K562 (cell line): ENCODE data around the gene E2F7. TPM values are rescaled to one million over a fixed set of nuclear protein-coding genes. Genes with fewer than 3 reads are reported as not detected.

Experiments used
- ATAC-seq: fragments of 200-7000 bp; cut with Tn5 transposase; 3 replicates; pipeline ENCODE4 v1.9.1; 2020; ENCODE audit warnings: moderate library complexity
- BruUV-seq: library from RNA; stranded (reverse); fragments of 400-500 nt; replicated peaks from 2 replicates; lab custom pipeline; 2021; lab: Mats Ljungman, UMichigan
- CTCF ChIA-PET: fragments of 300-600 bp; formaldehyde crosslinking; extraction: SDS; loops from one replicate; lab custom pipeline; 2021; ENCODE audit warnings: low intra/inter-chr PET ratio; lab: Yijun Ruan, JAX
- POLR2A ChIA-PET: fragments of 300-600, 350-650 bp; sonication (Branson Sonifier 250); formaldehyde crosslinking; extraction: SDS; loops from one replicate; lab custom pipeline; 2021; ENCODE audit warnings: antibody characterized with exemption, inconsistent platforms; lab: Yijun Ruan, JAX
- DNase-seq, 4 experiments: peaks; one replicate each; pipeline versions ENCODE4 v3.0.0 to v3.0.0-alpha.2; 2011 to 2018; ENCODE audit warnings: low spot score in 3 of 4, mixed read lengths in 3 of 4; ENCODE audit errors: extremely low read depth in 1 of 4
- FAIRE-seq: peaks from 2 replicates; lab custom pipeline; 2011; peaks lifted over from hg19 to GRCh38; lab: Jason Lieb, UNC
- H2AFZ ChIP-seq: 2 replicates; pipeline ENCODE4 v1.6.0; 2011; ENCODE audit warnings: low read depth, low read length, control low read depth, inconsistent platforms
- H3K27ac ChIP-seq: fragments of 200-600 bp; 3 replicates; pipeline ENCODE4 v1.8.0; 2011; ENCODE audit warnings: low read depth, mild to moderate bottlenecking, control low read depth, inconsistent platforms, low read length, moderate library complexity, mixed read lengths; ENCODE audit errors: extremely low read depth
- H3K27me3 ChIP-seq, 2 experiments: fragments of 300-600 bp in 1 of 2; 2 replicates in 1 of 2; 3 replicates in 1 of 2; pipeline versions ENCODE4 v1.6.0 to v1.8.0; 2011; ENCODE audit warnings: inconsistent platforms in 2 of 2, low read length in 2 of 2, mild to moderate bottlenecking in 1 of 2, mixed read lengths in 1 of 2, moderate library complexity in 1 of 2; ENCODE audit not compliant: control insufficient read depth in 2 of 2, insufficient read depth in 2 of 2
- H3K36me3 ChIP-seq: fragments of 300-600 bp; 3 replicates; pipeline ENCODE4 v1.8.0; 2011; ENCODE audit warnings: mild to moderate bottlenecking, low read length, inconsistent platforms; ENCODE audit not compliant: control insufficient read depth, insufficient read depth
- H3K4me1 ChIP-seq, 2 experiments: fragments of 200-600 bp in 1 of 2; replicated peaks in 1 of 2; 2 replicates in 1 of 2; 3 replicates in 1 of 2; pipeline versions ENCODE4 v1.5.1 to v1.8.0; 2011; ENCODE audit warnings: inconsistent platforms in 2 of 2, low read length in 2 of 2, mild to moderate bottlenecking in 1 of 2, mixed read lengths in 1 of 2, moderate library complexity in 1 of 2; ENCODE audit not compliant: control insufficient read depth in 2 of 2, insufficient read depth in 2 of 2
- H3K4me2 ChIP-seq: 2 replicates; pipeline ENCODE4 v1.6.1; 2011; ENCODE audit warnings: low read length, control low read depth, inconsistent platforms, mixed read lengths; ENCODE audit not compliant: insufficient read depth
- H3K4me3 ChIP-seq: fragments of 200-600 bp; sonication (generic), shearing (Covaris generic); 2 replicates; pipeline ENCODE4 v1.5.1; 2016; ENCODE audit warnings: control low read depth, inconsistent platforms
- H3K79me2 ChIP-seq: fragments of 200-600 bp; 3 replicates; pipeline ENCODE4 v1.8.0; 2011; ENCODE audit warnings: low read length, inconsistent platforms; ENCODE audit not compliant: control insufficient read depth, insufficient read depth
- H3K9ac ChIP-seq, 2 experiments: 2 replicates each; pipeline versions ENCODE4 v1.6.0 to v1.6.1; 2011; ENCODE audit warnings: low read depth in 2 of 2, low read length in 2 of 2, control low read depth in 1 of 2, inconsistent platforms in 1 of 2, mild to moderate bottlenecking in 1 of 2, mixed read lengths in 1 of 2; ENCODE audit not compliant: insufficient read depth in 1 of 2
- H3K9me1 ChIP-seq: one replicate; pipeline ENCODE4 v1.6.0; 2011; ENCODE audit warnings: inconsistent platforms, mild to moderate bottlenecking, low read length, moderate library complexity; ENCODE audit not compliant: control insufficient read depth, insufficient read depth
- H3K9me3 ChIP-seq: replicated peaks from 2 replicates; pipeline ENCODE4 v1.5.1; 2011; ENCODE audit warnings: low read depth, low read length, inconsistent platforms; ENCODE audit not compliant: control insufficient read depth, insufficient read depth
- H4K20me1 ChIP-seq: replicated peaks from 2 replicates; pipeline ENCODE4 v1.6.1; 2011; ENCODE audit warnings: low read length, inconsistent platforms, mixed read lengths; ENCODE audit not compliant: control insufficient read depth, insufficient read depth
- CBX3 ChIP-seq, 2 experiments: IDR thresholded peaks; 1 replicate in 1 of 2; 2 replicates in 1 of 2; pipeline ENCODE4 v1.6.1; 2012; ENCODE audit warnings: inconsistent platforms in 2 of 2, low read length in 2 of 2, borderline replicate concordance in 1 of 2, control low read depth in 1 of 2
- HDAC8 ChIP-seq: fragments of 450-650 bp; IDR thresholded peaks from 2 replicates; pipeline ENCODE4 v1.6.1; 2016; ENCODE audit warnings: mild to moderate bottlenecking, missing genetic modification characterization, moderate library complexity, missing compliant biosample characterization
- HMG20B ChIP-seq: fragments of 250-450 bp; sonication (Bioruptor Pico); IDR thresholded peaks from 2 replicates; pipeline ENCODE4 v1.5.0; 2021; ENCODE audit warnings: mild to moderate bottlenecking
- HNRNPK ChIP-seq: fragments of 200-400 bp; formaldehyde crosslinking; IDR thresholded peaks from one replicate; pipeline ENCODE4 v1.6.1; 2018; ENCODE audit warnings: mild to moderate bottlenecking, low read depth, low read length; ENCODE audit not compliant: poor library complexity, severe bottlenecking
- KDM2B ChIP-seq: fragments of 250-450 bp; sonication (Bioruptor Pico); IDR thresholded peaks from 2 replicates; pipeline ENCODE4 v1.8.0; 2021; ENCODE audit warnings: mild to moderate bottlenecking, moderate library complexity
- SMARCA4 ChIP-seq: fragments of 450-650 bp; IDR thresholded peaks from 2 replicates; pipeline ENCODE4 v1.6.1; 2016
- TAL1 ChIP-seq: fragments of 450-650 bp; IDR thresholded peaks from 2 replicates; pipeline ENCODE4 v1.6.1; 2016; ENCODE audit warnings: mild to moderate bottlenecking
- TEAD1 ChIP-seq, 2 experiments: fragments of 450-650 bp in 1 of 2; sonication (generic) in 1 of 2; formaldehyde crosslinking; IDR thresholded peaks; 2 replicates each; pipeline versions ENCODE4 v1.4.0 to v1.8.0; 2020 to 2022; ENCODE audit warnings: mild to moderate bottlenecking in 2 of 2, missing genetic modification reagents in 1 of 2
- WGBS: fragments of 100-300 bp; shearing (Covaris generic); methylation state at CpG from one replicate; pipeline ENCODE4 v1.1.6; 2016; ENCODE audit warnings: low coverage, mixed read lengths; ENCODE audit not compliant: insufficient coverage; ENCODE audit errors: missing lambda C conversion rate; 5-methylcytosine and 5-hydroxymethylcytosine counted together
- in situ Hi-C: fragments of 300-500 bp; cut with MboI; formaldehyde crosslinking; loops from 4 replicates; pipeline ENCODE4 v1.15.0; 2018; ENCODE audit warnings: inconsistent platforms, mixed read lengths
- intact Hi-C: fragments of 100-400 bp; cut with micrococcal nuclease; formaldehyde crosslinking; loops from 2 replicates; pipeline ENCODE4 v1.14.2; 2022
- polyA plus RNA-seq, 8 experiments: library from polyadenylated mRNA; depleted of rRNA in 4 of 8; stranded (reverse) in 5 of 8; unstranded in 3 of 8; fragments of >200 nt; fragmentation: Nextera tagmentation in 2 of 8; fragmentation: Illumina TruSeq in 1 of 8; extraction: Ambion mirVana in 2 of 8; extraction: Trizol in 1 of 8; gene quantifications; 2 replicates each; pipeline versions ENCODE4 v1.2.1 to v1.2.3, GENCODE V29; 2011 to 2014; ENCODE audit warnings: inconsistent platforms in 1 of 8, missing spikeins in 1 of 8
- total RNA-seq, 7 experiments: library from RNA; depleted of rRNA in 6 of 7; stranded (reverse); fragments of >200 nt in 6 of 7; fragmentation: Illumina TruSeq in 2 of 7; extraction: Trizol in 2 of 7; gene quantifications; 2 replicates each; pipeline versions ENCODE4 v1.2.1 to v1.2.3, GENCODE V29; 2011 to 2021; ENCODE audit warnings: low replicate concordance in 1 of 7
- TF ChIP-seq, protein P1 (sequence below), 2 experiments: fragments of 450-650 bp in 1 of 2; sonication (generic) in 1 of 2; formaldehyde crosslinking in 1 of 2; IDR thresholded peaks in 1 of 2; conservative IDR thresholded peaks in 1 of 2; 2 replicates each; pipeline versions ENCODE4 v1.6.1 to v1.8.1; 2016 to 2023; ENCODE audit warnings: mild to moderate bottlenecking in 2 of 2, moderate library complexity in 2 of 2, inconsistent platforms in 1 of 2, missing genetic modification reagents in 1 of 2

The E2F7 gene
- total and polyA plus RNA-seq, 9 of the 15 experiments (the other 6 are each of a cell fraction or from before 2014, with no cell fraction given) = 3.4 to 13.6 (median 8.1) TPM

DNA sequence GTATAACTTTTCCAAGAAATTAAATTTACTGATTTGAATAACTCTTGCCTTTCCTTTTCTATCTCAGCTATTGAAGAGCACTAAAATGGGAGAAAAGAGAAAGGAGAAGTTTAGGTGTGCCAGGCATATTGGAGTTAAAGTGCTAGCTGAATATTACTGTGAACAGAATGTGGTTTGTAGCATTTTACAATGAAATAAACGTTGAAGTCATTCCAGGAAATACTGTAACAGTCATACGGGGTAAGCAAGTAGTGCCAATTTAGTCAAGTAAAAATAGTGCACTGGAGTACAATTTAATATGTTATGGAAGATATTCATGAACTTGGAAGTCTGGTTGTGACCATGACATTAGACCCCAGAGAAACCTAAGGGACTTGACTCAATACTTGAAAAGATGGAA is 62.1 kb downstream of the E2F7 start:
- no peaks in the 10 kb centered on the region for H3K9me1 ChIP-seq
- H3K36me3 ChIP-seq = no peaks in the 10 kb centered on the region
- H2AFZ ChIP-seq = no peak overlapping the region
- BruUV-seq = no TSS peak
- no peak overlapping the region for H3K27ac ChIP-seq
- in situ Hi-C loops (loop anchor here (10.0 kb wide), 1 partner anchor 378 kb away; no protein-coding TSS in a partner anchor), intact Hi-C loops (no loop called here)
- WGBS = 3% methylated on average over 2 of the region's 2 CpGs
- no peak for DNase-seq
- peaks cover 0 to 12% of the 10 kb centered on the region in 2 experiments; a peak in 2 of 5 replicates for H3K27me3 ChIP-seq
- H3K9ac ChIP-seq = no peak overlapping the region
- H3K79me2 ChIP-seq = no peaks in the 10 kb centered on the region
- no peak overlapping the region for H3K4me3 ChIP-seq
- H3K4me1 ChIP-seq = no peaks in the 10 kb centered on the region; a peak in 1 of 5 replicates
- no peak overlapping the region for H3K4me2 ChIP-seq
- no peaks in the 10 kb centered on the region for H4K20me1 ChIP-seq
- no peak for FAIRE-seq
- TF ChIP-seq HNRNPK (no peak), SMARCA4 (no peak), HDAC8 (tag) (no peak), KDM2B (no peak), TAL1 (no peak), HMG20B (CRISPR knock-in tag) (no peak), CBX3 (IDR thresholded peaks at IDR 0.05; ENCODE audit: borderline replicate concordance in 1 of 2, low read length in 2 of 2) (no peak), TEAD1 (CRISPR knock-in tag; IDR thresholded peaks at IDR 0.05) (no peak)
- TF ChIP-seq, protein P1, sequence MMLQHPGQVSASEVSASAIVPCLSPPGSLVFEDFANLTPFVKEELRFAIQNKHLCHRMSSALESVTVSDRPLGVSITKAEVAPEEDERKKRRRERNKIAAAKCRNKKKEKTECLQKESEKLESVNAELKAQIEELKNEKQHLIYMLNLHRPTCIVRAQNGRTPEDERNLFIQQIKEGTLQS (IDR thresholded peaks at IDR 0.05) = no peak
- TF ChIP-seq, protein P1 (CRISPR knock-in tag; conservative IDR thresholded peaks at IDR 0.05) = no peak
- ChIA-PET CTCF (no interaction called here), POLR2A (no interaction called here)
- no peak for ATAC-seq
- no peaks in the 10 kb centered on the region for H3K9me3 ChIP-seq
